ENCODE results near the gene TIMD4. TPM values are rescaled to one million over a fixed set of nuclear protein-coding genes. Genes with fewer than 3 reads are reported as not detected.

TIMD4 gene
- total and polyA plus RNA-seq, 2 donors (not counting 1 experiment from before 2014, with no cell fraction given): not detected

- Histone ChIP-seq H3K27ac (ENCODE audit: insufficient read depth, low read length) (no peak overlapping the region), H3K36me3 (ENCODE audit: control insufficient read depth, insufficient read depth, low read length) (no peaks in the 10 kb centered on the region), H3K79me2 (ENCODE audit: control insufficient read depth, insufficient read depth, low read length) (no peaks in the 10 kb centered on the region), H3K9me3 (ENCODE audit: control insufficient read depth, insufficient read depth, low read depth, low read length) (no peaks in the 10 kb centered on the region), H2AFZ (ENCODE audit: low read length) (no peak overlapping the region), H3K4me1 (ENCODE audit: control insufficient read depth, extremely low read depth, insufficient read depth, low read length) (no peaks in the 10 kb centered on the region), H4K20me1 (ENCODE audit: control insufficient read depth, extremely low read depth, insufficient read depth, low read length) (no peaks in the 10 kb centered on the region), H3K4me2 (ENCODE audit: extremely low read depth, insufficient read depth, low read length) (no peak overlapping the region), H3K27me3 (ENCODE audit: control insufficient read depth, insufficient read depth, low read length) (no peaks in the 10 kb centered on the region), H3K9ac (ENCODE audit: insufficient read depth, low read length) (no peak overlapping the region), H3K4me3 (replicated peaks in 1 of 4; ENCODE audit: control extremely low read depth in 1 of 4, insufficient read depth in 1 of 4, low read depth in 3 of 4, low read length in 4 of 4) (no peak overlapping the region)
- no peak for DNase-seq (ENCODE audit: low read depth in 2 of 2)
- TF ChIP-seq EZH2 (IDR thresholded peaks at IDR 0.05; ENCODE audit: low read length, missing control alignments) (no peak), CTCF (conservative IDR thresholded peaks at IDR 0.05 in 1 of 2, IDR thresholded peaks at IDR 0.05 in 1 of 2; ENCODE audit: low read depth in 1 of 2, low read length in 2 of 2) (no peak)
Observed at GRCh38 chr5:156912869-156913268, 50.2 kb downstream of the TIMD4 start.

DNA sequence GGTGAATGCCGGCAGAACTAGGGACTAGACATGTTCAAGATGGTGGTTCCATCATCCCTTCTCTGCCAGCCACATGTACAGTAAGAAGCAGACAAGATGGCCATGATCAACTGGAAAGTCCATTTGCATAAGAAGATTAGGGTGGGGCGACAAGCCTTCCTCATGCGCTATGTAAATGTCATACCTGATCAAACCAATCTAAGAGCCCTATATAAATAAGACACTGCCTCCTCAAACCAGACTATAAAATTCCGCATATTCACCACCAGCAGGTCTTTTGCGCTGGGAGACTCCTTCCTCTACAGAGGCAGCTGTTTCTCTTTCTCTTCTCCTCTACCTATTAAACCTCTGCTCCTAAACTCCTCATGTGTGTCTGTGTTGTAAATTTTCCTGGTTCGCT, 53.8 kb downstream of the TIMD4 start:
- H3K4me1 ChIP-seq (ENCODE audit: control insufficient read depth, extremely low read depth, insufficient read depth, low read length): no peaks in the 10 kb centered on the region
- no peak overlapping the region for H3K9ac ChIP-seq (ENCODE audit: insufficient read depth, low read length)
- no peaks in the 10 kb centered on the region for H3K9me3 ChIP-seq (ENCODE audit: control insufficient read depth, insufficient read depth, low read depth, low read length)
- no peak overlapping the region for H3K27ac ChIP-seq (ENCODE audit: insufficient read depth, low read length)
- no peak overlapping the region for H2AFZ ChIP-seq (ENCODE audit: low read length)
- H3K4me3 ChIP-seq (replicated peaks in 1 of 4; ENCODE audit: control extremely low read depth in 1 of 4, insufficient read depth in 1 of 4, low read depth in 3 of 4, low read length in 4 of 4): no peak overlapping the region
- no peaks in the 10 kb centered on the region for H3K79me2 ChIP-seq (ENCODE audit: control insufficient read depth, insufficient read depth, low read length)
- no peaks in the 10 kb centered on the region for H3K36me3 ChIP-seq (ENCODE audit: control insufficient read depth, insufficient read depth, low read length)
- H3K27me3 ChIP-seq (ENCODE audit: control insufficient read depth, insufficient read depth, low read length): no peaks in the 10 kb centered on the region
- no peaks in the 10 kb centered on the region for H4K20me1 ChIP-seq (ENCODE audit: control insufficient read depth, extremely low read depth, insufficient read depth, low read length)
- no peak overlapping the region for H3K4me2 ChIP-seq (ENCODE audit: extremely low read depth, insufficient read depth, low read length)
- TF ChIP-seq EZH2 (IDR thresholded peaks at IDR 0.05; ENCODE audit: low read length, missing control alignments) (no peak), CTCF (conservative IDR thresholded peaks at IDR 0.05 in 1 of 2, IDR thresholded peaks at IDR 0.05 in 1 of 2; ENCODE audit: low read depth in 1 of 2, low read length in 2 of 2) (no peak)
- no peak for DNase-seq (ENCODE audit: low read depth in 2 of 2)

DNA sequence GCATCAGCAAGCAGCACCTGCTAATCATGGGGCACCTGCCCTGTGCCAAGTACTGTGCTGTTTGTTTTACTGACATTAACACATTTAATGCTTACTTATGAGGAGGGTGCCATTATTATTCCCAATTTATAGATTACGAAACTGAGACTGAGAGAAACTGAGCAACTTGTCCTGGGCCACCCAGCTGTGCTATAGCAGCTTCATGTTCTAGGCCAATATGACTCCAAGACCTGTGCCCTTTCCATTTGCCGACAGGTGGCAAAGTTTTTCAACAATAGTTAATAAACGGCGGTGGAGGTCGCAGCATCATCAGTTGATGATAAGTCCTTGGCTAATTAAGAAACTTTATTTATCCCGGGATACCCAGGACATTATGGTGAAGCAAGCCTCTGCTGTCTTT, 55.4 kb downstream of the TIMD4 start:
- H3K79me2 ChIP-seq (ENCODE audit: control insufficient read depth, insufficient read depth, low read length): no peaks in the 10 kb centered on the region
- no peak overlapping the region for H3K4me2 ChIP-seq (ENCODE audit: extremely low read depth, insufficient read depth, low read length)
- DNase-seq (ENCODE audit: low read depth in 2 of 2): no peak
- H3K9ac ChIP-seq (ENCODE audit: insufficient read depth, low read length): no peak overlapping the region
- H3K4me1 ChIP-seq (ENCODE audit: control insufficient read depth, extremely low read depth, insufficient read depth, low read length): no peaks in the 10 kb centered on the region
- H3K27me3 ChIP-seq (ENCODE audit: control insufficient read depth, insufficient read depth, low read length): no peaks in the 10 kb centered on the region
- H3K9me3 ChIP-seq (ENCODE audit: control insufficient read depth, insufficient read depth, low read depth, low read length): no peaks in the 10 kb centered on the region
- H4K20me1 ChIP-seq (ENCODE audit: control insufficient read depth, extremely low read depth, insufficient read depth, low read length): no peaks in the 10 kb centered on the region
- H3K36me3 ChIP-seq (ENCODE audit: control insufficient read depth, insufficient read depth, low read length): no peaks in the 10 kb centered on the region
- H3K4me3 ChIP-seq (replicated peaks in 1 of 4; ENCODE audit: control extremely low read depth in 1 of 4, insufficient read depth in 1 of 4, low read depth in 3 of 4, low read length in 4 of 4): no peak overlapping the region
- TF ChIP-seq CTCF (conservative IDR thresholded peaks at IDR 0.05 in 1 of 2, IDR thresholded peaks at IDR 0.05 in 1 of 2; ENCODE audit: low read depth in 1 of 2, low read length in 2 of 2): no peak
- TF ChIP-seq EZH2 (IDR thresholded peaks at IDR 0.05; ENCODE audit: low read length, missing control alignments): no peak
- no peak overlapping the region for H3K27ac ChIP-seq (ENCODE audit: insufficient read depth, low read length)
- H2AFZ ChIP-seq (ENCODE audit: low read length): no peak overlapping the region

Measured in fibroblast of lung (primary cell).